ENCODE results near the gene CYTH2.

GRCh38 chr19:48450863-48451262 is 18.3 kb upstream of the CYTH2 start:
- no peak for TF ChIP-seq POLR2A (IDR thresholded peaks at IDR 0.05; ENCODE audit: low read length)
- TF ChIP-seq RFX5 (IDR thresholded peaks at IDR 0.05): no peak
- no peak for TF ChIP-seq CTCF (IDR thresholded peaks at IDR 0.05)

All from A549 (cell line).